ENCODE data around the gene IGLL5.

DNA sequence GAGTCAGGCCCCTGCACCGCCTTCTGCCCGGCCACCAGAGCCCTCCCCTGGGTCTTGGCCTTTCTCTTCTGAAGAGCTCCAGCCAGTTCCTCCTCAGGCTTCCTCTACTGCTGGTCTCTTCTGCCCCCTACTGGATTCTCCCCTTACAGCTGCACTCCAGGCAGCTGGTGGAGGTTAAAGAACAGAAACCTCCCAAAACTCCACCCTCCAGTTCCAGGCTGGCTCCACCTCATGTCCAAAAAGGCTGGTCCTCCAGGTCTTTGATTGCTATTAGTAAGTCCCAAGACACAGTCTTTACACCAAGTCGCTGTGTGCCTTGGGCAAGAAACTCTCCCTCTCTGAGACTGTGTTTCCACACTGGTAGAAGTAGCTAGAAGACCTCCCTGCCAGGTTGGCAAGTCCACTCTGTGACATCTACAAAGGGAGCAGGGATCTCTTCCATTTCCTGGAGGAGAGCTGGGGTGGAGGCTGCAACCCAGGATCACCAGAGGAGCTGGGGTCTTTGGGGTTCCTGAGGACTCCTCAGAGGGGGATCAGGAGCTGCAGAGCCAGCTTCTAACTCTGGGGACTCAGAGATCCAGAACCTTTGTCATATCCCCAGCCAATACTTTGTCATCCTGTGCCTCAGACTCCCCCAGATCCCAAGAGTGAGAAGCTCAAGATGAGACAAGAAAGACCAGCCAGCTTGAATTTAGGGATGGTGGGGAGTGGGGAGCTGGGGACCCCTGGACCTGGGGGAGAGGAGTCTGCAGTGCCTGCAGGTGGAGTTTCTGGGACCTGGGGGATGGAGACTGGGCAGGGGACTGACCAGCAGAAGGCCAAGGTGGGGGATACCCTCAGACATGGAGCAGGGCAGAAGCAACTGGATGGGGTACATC lies 3.4 kb upstream of the IGLL5 start:
- no peak for TF ChIP-seq EZH2phosphoT487 (IDR thresholded peaks at IDR 0.05; ENCODE audit: borderline replicate concordance, low read length)
- TF ChIP-seq, protein P1, sequence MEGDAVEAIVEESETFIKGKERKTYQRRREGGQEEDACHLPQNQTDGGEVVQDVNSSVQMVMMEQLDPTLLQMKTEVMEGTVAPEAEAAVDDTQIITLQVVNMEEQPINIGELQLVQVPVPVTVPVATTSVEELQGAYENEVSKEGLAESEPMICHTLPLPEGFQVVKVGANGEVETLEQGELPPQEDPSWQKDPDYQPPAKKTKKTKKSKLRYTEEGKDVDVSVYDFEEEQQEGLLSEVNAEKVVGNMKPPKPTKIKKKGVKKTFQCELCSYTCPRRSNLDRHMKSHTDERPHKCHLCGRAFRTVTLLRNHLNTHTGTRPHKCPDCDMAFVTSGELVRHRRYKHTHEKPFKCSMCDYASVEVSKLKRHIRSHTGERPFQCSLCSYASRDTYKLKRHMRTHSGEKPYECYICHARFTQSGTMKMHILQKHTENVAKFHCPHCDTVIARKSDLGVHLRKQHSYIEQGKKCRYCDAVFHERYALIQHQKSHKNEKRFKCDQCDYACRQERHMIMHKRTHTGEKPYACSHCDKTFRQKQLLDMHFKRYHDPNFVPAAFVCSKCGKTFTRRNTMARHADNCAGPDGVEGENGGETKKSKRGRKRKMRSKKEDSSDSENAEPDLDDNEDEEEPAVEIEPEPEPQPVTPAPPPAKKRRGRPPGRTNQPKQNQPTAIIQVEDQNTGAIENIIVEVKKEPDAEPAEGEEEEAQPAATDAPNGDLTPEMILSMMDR (IDR thresholded peaks at IDR 0.05; ENCODE audit: low read depth, low read length, poor library complexity, severe bottlenecking) = no peak

Data from DOHH2 (cell line).